Body of pancreas (tissue), 4 donors: Measurements from ENCODE around the gene SAYSD1. TPM values are rescaled to one million over a fixed set of nuclear protein-coding genes. Genes with fewer than 3 reads are reported as not detected.

Experiments used
- ATAC-seq: fragments of 150-250 bp; one replicate; pipeline ENCODE4 v1.9.1; 2016
- DNase-seq, 4 donors: peaks; one replicate each; pipeline ENCODE4 v3.0.0-alpha.2; 2019
- H3K27ac ChIP-seq, 4 donors: fragments of 200-600 bp; sonication (generic); 1 replicate in 3 of 4; 2 replicates in 1 of 4; pipeline versions ENCODE4 v1.5.1 to v1.6.1; 2016 to 2019; ENCODE audit warnings: mild to moderate bottlenecking in 1 of 4, mixed read lengths in 1 of 4, moderate library complexity in 1 of 4
- H3K27me3 ChIP-seq, 2 donors: fragments of 200-600 bp; sonication (generic); one replicate each; pipeline ENCODE4 v1.6.0; 2016; ENCODE audit warnings: mild to moderate bottlenecking in 1 of 2
- H3K36me3 ChIP-seq, 2 donors: fragments of 200-600 bp; sonication (generic); replicated peaks in 1 of 2; 2 replicates each; pipeline ENCODE4 v1.5.1; 2016; ENCODE audit warnings: low read depth in 2 of 2; ENCODE audit not compliant: insufficient read depth in 1 of 2
- H3K4me1 ChIP-seq: fragments of 200-600 bp; sonication (generic); one replicate; pipeline ENCODE4 v1.6.0; 2016
- H3K4me3 ChIP-seq, 2 donors: fragments of 200-600 bp; sonication (generic); 1 replicate in 1 of 2; 2 replicates in 1 of 2; pipeline ENCODE4 v1.5.1; 2016 to 2019
- H3K9me3 ChIP-seq, 3 donors: fragments of 200-600 bp; sonication (generic); 1 replicate in 2 of 3; 2 replicates in 1 of 3; pipeline ENCODE4 v1.5.1; 2016
- CTCF ChIP-seq, 7 experiments: fragments of 450-650 bp in 4 of 7; fragments of 200-600 bp in 3 of 7; sonication (generic) in 3 of 7; IDR thresholded peaks; one replicate each; pipeline ENCODE4 v1.5.1; 2016 to 2019; ENCODE audit warnings: antibody characterized with exemption in 7 of 7
- POLR2A ChIP-seq, 3 donors: fragments of 450-650 bp; IDR thresholded peaks; one replicate each; pipeline ENCODE4 v1.6.1; 2016; ENCODE audit warnings: antibody characterized with exemption in 3 of 3, mild to moderate bottlenecking in 2 of 3
- WGBS, 2 donors: methylation state at CpG; one replicate each; pipeline ENCODE4 v1.1.5; 2017; 5-methylcytosine and 5-hydroxymethylcytosine counted together
- intact Hi-C: fragments of 100-400 bp; cut with DNase I; formaldehyde crosslinking; loops from one replicate; pipeline ENCODE4 v1.15.1; 2023
- total RNA-seq, 2 donors: library from RNA; depleted of rRNA; stranded (reverse); fragments of >200 nt; gene quantifications; one replicate each; pipeline ENCODE4 v1.1.0, GENCODE V29; 2016

SAYSD1 gene
- total RNA-seq, 2 donors from 2014 or later: 9.2 to 11.4 TPM

- DNase-seq (no peak), ATAC-seq (no peak)
- Histone ChIP-seq H3K27me3 (no peaks in the 10 kb centered on the region), H3K36me3 (no peaks in the 10 kb centered on the region), H3K9me3 (peaks cover 0 to 5% (median 0%) of the 10 kb centered on the region in 3 donors), H3K4me3 (no peak overlapping the region), H3K27ac (no peak overlapping the region), H3K4me1 (no peaks in the 10 kb centered on the region)
- intact Hi-C loops: no loop called here
- TF ChIP-seq CTCF (IDR thresholded peaks at IDR 0.05): no peak
- TF ChIP-seq POLR2A (IDR thresholded peaks at IDR 0.05): no peak
- 83 to 96% methylated on average over 1 of the region's 1 CpG for WGBS, 2 donors
Measured at GRCh38 chr6:39130691-39131090, 15.7 kb upstream of the SAYSD1 start.

DNA sequence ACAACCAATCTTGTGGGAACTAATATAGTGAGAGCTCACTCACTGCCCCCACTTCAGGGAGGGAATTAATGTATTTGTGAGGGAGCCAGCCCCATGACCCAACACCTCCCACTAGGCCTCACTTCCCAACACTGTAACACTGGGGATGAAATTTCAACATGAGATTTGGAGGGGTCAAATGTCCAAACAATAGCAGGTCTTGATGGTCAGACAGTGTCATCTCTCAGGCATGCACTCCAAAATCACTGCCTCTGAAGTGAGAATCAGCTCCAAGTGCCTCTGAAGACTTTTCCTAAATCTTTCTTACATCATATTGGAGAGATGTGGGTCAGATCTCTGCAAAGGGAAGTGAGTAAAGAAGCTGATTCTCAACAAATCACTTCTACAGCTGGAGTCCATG, 13.8 kb upstream of the SAYSD1 start:
- no peak for DNase-seq
- Histone ChIP-seq H3K4me3 (no peak overlapping the region), H3K9me3 (peaks cover 0 to 5% (median 0%) of the 10 kb centered on the region in 3 donors), H3K36me3 (no peaks in the 10 kb centered on the region), H3K27me3 (no peaks in the 10 kb centered on the region), H3K4me1 (no peaks in the 10 kb centered on the region), H3K27ac (no peak overlapping the region)
- no peak for TF ChIP-seq POLR2A (IDR thresholded peaks at IDR 0.05)
- no peak for TF ChIP-seq CTCF (IDR thresholded peaks at IDR 0.05)
- ATAC-seq: no peak
- intact Hi-C loops: no loop called here

DNA sequence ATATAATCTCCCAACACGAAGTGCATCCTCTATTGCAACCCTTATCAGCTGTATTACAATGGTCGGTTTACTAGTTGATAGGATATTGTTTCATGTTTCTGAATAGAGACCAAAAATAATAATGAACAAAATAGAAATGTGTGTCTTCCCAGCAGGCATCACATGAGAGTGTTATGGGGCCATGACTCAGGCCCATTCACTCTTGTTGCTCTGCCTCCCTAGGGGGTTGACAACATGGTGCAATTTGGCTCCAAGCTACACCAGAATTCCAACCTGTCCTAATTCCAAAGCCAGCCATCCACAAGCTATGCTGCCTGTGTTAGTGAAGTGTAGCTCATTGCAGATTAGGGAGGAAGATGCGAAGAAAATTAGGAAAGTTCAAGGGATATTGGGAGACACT, 13.1 kb upstream of the SAYSD1 start:
- ATAC-seq: no peak
- Histone ChIP-seq H3K36me3 (no peaks in the 10 kb centered on the region), H3K4me1 (no peaks in the 10 kb centered on the region), H3K4me3 (no peak overlapping the region), H3K27ac (no peak overlapping the region), H3K27me3 (no peaks in the 10 kb centered on the region), H3K9me3 (no peaks in the 10 kb centered on the region)
- no peak for TF ChIP-seq CTCF (IDR thresholded peaks at IDR 0.05)
- TF ChIP-seq POLR2A (IDR thresholded peaks at IDR 0.05): no peak
- WGBS, 2 donors: 73% methylated on average over 3 of the region's 3 CpGs
- intact Hi-C loops: no loop called here
- no peak for DNase-seq

- Histone ChIP-seq H3K36me3 (no peaks in the 10 kb centered on the region), H3K9me3 (no peaks in the 10 kb centered on the region), H3K4me3 (no peak overlapping the region), H3K27me3 (no peaks in the 10 kb centered on the region), H3K4me1 (no peaks in the 10 kb centered on the region), H3K27ac (no peak overlapping the region)
- no peak for ATAC-seq
- DNase-seq: no peak
- intact Hi-C loops: no loop called here
- TF ChIP-seq CTCF (IDR thresholded peaks at IDR 0.05) (no peak), POLR2A (IDR thresholded peaks at IDR 0.05) (no peak)
Measured at GRCh38 chr6:39124114-39124513, 9.1 kb upstream of the SAYSD1 start.

GRCh38 chr6:39118921-39119320, 3.9 kb upstream of the SAYSD1 start:
- Histone ChIP-seq H3K4me3 (no peak overlapping the region), H3K27me3 (no peaks in the 10 kb centered on the region), H3K36me3 (no peaks in the 10 kb centered on the region), H3K4me1 (peaks cover 7% of the 10 kb centered on the region), H3K27ac (no peak overlapping the region), H3K9me3 (no peaks in the 10 kb centered on the region)
- DNase-seq (no peak), ATAC-seq (no peak)
- intact Hi-C loops: no loop called here
- WGBS, 2 donors: 91% methylated on average over 4 of the region's 4 CpGs
- no peak for TF ChIP-seq POLR2A (IDR thresholded peaks at IDR 0.05)
- TF ChIP-seq CTCF (IDR thresholded peaks at IDR 0.05): no peak
